Islet precursor cell (in vitro differentiated cells): ENCODE results near the gene COL27A1.
"Not testable (repeated sequence)": the region's sequence is repeated elsewhere in the genome, so short reads cannot be mapped to it uniquely, and the experiment has no call there.

ENCODE experiments used
- DNase-seq: peaks from one replicate; pipeline ENCODE4 v3.0.0-alpha.2; 2018

Gene COL27A1

DNA sequence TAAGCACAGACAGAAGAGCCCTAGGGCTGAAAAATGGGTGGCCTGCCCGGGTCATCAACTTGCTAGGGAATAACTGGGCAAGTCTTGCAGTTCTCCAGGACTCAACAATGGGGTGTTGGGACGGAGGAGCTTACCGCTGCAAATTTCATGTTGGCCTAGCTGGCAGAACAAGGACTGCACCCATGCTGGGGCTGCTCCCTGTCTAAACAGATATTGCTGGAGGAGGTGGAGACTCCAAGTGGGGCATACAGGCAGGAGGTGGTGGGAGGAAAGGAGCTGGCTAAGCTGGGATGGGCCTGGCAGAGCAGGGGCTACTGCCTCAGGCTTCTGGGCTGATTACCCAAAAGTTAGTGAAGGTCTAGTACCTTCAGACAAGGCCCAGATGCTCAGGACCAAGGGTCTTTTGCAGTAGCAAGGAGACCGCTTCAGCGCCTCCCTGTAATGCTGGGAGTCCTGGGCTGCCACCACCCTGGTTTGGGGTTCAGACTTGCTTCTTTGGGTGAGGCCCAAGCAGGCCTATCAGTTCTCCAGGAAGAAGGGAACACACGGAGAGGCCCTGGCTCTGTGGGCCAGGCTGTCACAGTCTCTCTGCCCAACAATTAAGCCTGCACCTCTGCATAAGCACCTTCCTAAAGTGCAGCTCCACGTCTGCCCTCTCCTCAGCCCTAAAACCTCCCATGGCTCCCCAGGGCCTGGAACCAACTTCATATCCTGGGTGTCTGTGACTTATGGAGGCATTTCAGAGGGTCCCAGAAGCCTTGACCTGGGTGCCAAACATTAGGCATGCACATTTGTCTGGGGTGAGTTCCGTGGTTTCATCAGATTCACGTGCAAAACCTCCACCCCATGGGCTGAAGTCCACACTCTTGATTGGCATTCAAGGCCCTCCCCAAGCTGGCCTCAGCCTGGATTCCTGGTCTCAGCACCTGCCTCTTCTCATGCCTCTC is 32.0 kb upstream of the COL27A1 start:
- DNase-seq: no peak

DNA sequence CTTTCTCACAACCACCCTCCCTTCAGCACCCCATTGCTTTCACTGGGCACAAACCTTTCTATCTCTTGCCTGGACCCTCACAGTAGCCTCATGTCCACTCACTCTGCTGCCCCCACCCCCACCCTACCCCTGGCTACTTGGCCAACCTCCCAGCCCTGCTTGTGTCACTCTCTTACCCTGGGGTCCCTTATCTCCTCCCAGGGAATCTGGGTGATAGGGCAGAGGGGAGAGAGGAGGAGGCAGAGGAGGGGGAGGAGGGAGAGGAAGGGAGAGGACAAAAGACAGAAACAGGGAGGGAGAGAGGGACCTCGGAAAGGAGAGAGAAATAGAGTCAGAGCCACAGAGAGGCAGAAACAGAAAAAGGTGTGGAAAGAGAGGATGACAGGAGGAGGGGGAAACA is 31.2 kb upstream of the COL27A1 start:
- no peak for DNase-seq

GRCh38 chr9:114124666-114125475 is 30.5 kb upstream of the COL27A1 start:
- DNase-seq: no peak

- no peak for DNase-seq
These were observed 29.8 kb upstream of the COL27A1 start for GRCh38 chr9:114125476-114126013.

GRCh38 chr9:114126247-114127060 is 28.9 kb upstream of the COL27A1 start:
- no peak for DNase-seq

DNA sequence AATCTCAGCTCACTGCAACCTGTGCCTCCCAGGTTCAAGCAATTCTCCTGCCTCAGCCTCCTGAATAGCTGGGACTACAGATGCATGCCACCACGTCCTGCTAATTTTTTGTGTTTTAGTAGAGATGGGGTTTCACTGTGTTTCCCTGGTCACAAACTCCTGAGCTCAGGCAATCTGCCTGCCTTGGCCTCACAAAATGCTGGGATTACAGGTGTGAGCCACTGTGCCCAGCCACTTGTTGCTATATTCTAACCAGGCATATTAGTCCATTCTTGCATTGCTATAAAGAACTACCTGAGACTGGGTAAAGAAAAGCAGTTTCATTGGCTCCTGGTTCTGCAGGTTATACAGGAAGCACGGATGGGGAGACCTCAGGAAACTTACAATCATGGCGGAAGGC is 26.6 kb upstream of the COL27A1 start:
- not testable (repeated sequence) for DNase-seq

DNA sequence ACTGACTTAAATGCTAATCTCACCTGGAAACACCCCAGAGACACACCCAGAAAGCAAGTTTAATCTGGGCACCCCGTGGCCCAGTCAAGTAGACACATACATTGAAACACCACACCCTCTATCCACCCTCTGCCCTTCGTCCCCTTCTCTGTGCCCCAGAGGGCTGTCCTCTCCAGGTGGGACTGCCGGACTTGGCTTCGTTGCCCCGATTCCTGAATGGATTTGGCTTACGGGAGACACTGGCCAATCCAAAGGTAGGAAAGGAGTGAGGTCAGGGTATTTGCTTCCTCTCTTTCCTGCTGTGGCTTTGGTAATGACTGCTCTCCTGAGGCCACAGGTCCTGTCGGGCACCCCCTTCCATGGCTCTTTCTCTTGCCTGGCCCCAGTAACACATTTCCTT is 25.2 kb upstream of the COL27A1 start:
- no peak for DNase-seq

DNA sequence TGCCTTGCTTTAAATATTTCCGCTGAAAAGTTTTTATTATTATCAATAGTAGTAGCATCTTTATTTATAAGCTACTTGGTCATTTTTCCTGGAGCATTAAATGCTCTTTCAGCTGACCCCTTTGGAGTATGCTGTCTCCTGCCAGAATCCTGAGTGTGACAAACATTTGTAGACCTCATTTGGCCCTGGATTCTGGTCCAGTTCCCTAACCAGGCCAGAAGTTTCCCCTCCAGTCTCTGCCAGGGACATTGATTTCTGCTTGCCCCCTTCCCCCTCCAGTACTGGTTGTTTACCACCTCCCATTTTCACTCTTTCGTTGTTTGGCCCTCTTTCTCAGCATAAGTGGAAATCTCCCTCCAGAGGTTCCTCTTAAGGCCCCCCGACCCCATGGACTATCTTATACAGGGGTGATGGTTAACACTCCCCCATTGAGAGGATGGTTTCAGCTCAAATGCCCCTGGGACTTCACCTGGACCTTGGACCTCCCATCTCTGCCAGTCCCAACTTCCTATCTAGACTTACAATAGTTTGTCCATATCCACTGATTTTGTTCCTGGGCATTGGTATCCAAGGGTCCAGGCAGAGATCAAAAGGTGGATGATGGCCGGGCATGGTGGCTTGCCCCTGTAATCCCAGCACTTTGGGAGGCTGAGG is 24.6 kb upstream of the COL27A1 start:
- DNase-seq: no peak

- DNase-seq: no peak
These were observed 23.4 kb upstream of the COL27A1 start for GRCh38 chr9:114131808-114132549.

GRCh38 chr9:114132550-114132918 is 22.8 kb upstream of the COL27A1 start:
- no peak for DNase-seq

DNA sequence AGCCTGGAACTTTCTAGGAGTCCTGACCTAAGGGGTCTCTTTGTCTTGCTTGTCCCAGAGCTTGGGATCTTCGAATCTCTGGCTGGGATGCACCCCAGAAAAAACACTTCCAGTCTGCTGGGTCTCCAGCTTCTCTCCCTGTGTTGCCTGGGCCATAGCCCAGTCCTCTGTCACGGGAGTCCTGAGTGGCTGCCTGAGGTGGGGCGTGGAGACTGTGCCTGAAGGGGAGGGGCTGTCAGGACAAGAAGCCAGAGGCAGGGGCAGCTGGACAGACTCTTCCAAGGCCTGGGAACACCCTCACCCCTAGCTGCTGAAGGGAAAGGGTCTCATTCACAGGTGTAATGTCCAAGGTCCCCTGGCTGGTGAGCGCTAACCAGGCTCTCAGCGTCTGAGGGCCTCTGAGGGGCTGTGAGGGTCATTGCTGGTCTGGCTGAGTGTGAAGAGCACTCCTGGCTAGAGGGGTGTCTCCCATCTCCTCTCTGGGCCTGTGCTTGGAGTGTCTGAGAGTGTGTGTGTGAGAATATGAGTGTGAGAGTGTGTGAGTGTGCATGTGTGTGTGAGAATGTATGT is 20.4 kb upstream of the COL27A1 start:
- DNase-seq: no peak

DNA sequence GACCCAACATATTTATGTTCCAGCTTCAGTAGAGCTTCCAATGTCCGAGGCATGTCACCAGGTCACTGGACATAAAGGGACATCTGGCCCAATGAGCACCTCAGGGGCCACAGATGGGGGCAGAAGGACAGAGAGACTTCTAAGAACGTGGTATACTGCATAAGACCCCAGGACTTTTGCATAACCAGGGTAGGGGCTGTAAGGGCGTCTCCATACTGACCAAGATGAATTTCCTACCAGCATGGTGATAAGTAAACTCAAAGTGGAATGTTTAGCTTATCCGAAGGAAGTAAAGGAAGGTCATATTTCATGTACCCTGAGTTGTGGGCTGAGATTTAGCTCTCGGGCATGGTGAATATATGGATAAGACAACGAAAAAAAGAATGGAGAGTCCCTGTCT is 17.5 kb upstream of the COL27A1 start:
- no peak for DNase-seq

- no peak for DNase-seq
These were observed 16.8 kb upstream of the COL27A1 start for GRCh38 chr9:114138552-114138971.

DNA sequence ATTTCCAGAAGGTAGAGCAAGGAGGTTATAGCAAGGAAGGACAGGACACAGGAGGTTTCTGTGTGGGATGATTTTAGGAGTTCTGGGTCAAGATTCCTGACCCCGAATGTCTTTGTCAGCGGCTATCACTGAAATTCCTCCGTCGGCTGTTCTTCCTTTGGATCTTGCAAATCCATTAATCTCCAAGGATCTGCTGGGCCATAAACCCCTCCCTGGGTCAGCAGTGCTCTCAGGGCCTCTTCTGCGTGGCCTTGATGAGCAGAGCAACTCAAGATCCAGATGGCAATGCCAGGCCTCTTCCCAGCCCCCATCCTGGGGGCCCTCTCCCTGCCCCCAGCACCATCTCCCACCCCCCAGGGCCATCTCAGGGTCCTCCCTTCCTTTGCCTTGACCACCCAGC is 16.3 kb upstream of the COL27A1 start:
- DNase-seq: no peak

DNA sequence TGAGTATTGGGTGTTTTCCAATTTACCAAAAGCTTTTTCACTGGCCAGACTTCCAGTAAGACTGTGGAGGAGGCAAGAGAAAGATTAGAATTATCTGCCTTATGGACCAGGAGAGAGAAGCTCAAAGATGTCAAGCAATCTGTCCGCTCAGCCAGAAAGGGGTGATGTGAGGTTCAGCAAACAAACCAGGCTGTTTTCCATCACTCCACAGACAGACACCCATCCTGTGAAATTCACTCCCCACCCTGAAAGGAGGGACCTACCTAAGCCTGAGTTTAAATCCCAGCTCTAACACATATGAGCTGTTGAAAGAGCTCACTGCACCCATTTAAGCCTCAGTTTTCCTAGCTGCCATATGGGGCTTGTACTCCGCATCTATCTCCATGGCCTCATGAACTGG is 14.9 kb upstream of the COL27A1 start:
- no peak for DNase-seq

DNA sequence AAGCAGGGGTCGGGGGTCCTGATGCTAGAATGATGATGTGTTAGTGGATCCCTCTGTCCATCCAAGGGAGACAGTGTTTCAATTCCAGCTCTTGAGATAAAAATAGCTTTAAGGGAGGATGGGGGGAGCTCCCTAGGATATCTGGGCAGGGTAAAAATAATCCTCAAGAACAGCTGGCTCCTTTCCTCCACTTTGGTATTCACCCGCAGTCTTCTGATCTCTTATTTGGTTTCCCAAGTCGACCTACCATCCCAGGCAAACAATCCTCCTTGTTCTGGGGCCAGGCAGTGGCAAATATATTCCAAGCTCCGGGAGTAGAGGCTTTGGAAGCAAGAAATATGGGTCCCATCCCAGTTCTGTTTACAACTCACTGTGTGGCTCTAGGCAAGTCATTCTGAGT is 14.5 kb upstream of the COL27A1 start:
- DNase-seq: no peak

GRCh38 chr9:114141553-114142402 is 13.6 kb upstream of the COL27A1 start:
- DNase-seq: no peak

DNA sequence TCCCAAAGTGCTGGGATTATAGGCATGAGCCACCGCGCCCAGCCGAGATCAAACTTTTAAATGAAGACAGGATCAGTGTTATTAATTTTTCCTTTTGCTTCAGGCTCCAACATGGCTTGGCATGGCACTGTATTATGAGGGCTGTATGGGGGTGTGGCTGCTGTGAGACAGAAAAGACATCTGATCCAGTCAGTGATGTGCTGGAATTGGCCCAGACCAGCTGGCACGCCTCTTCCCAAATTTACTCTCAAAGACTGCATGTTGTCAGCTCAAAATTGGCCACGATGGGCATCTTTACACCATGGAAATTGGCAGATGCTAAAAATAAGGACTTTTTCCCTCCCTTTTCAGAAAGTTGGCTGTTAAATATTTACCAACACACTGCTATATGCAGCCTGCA is 12.1 kb upstream of the COL27A1 start:
- DNase-seq: no peak

DNA sequence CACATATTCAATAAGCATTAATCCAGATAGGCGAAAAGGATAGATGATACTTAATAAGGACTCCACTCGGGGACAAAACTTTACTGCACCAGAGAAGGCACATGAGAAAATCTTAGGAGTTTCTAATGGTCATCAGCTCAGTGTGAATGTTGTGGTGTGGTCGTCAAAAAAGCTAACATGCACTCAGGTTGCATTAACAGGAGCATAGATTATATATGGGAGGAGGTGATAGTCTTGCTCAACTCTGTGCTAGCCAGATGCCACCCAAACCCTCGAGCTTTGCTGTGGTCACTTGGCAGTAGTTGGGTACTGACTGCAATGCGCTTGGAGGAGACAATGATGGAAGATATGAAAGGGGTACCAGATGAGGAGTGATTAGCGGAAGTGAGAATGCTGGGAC is 8.6 kb upstream of the COL27A1 start:
- no peak for DNase-seq

DNA sequence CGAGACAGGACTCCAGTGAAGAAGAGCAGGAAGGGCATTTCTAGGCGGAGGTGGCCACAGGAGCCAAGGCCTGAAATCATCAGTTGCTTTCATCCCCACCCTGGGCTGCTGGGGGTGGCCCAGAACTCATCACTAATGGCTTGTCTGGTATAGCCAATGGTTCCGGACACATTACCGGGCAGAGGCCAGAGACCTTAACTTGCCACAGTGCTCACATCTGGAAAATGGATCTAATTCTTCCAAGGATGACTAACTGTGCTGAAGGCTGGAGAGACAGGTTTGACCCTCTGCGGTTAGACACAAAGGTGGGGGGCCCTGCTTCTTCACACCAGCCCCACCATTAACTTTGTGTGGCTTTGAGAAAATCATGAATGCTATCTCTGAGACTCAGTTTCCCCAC is 6.2 kb upstream of the COL27A1 start:
- DNase-seq: no peak
